Measurements from ENCODE around the gene SLC22A4.
A peak's percentile ranks its signal among the peaks of the same experiment; 100 is the strongest.

The SLC22A4 gene

GRCh38 chr5:132283423-132284043 is 10.7 kb upstream of the SLC22A4 start:
- peak; percentile 81 for TF ChIP-seq CTCF (IDR thresholded peaks at IDR 0.05; ENCODE audit: low read depth, low read length, missing control alignments)
- in situ Hi-C loops (cut with HindIII; ENCODE audit: low pct_ligation_motif_present, low sequenced_read_pairs), result no loop called here
- no peaks in the 10 kb centered on the region for H3K27me3 ChIP-seq (replicated peaks)
- no peaks in the 10 kb centered on the region for H3K36me3 ChIP-seq (replicated peaks)
- no peak overlapping the region for H3K27ac ChIP-seq
- H3K4me3 ChIP-seq (ENCODE audit: low read depth, low read length), result no peak overlapping the region
- DNase-seq, result peak; percentile 79

GRCh38 chr5:132289097-132289496 is 5.1 kb upstream of the SLC22A4 start:
- H3K27ac ChIP-seq, result no peak overlapping the region
- H3K36me3 ChIP-seq (replicated peaks), result no peaks in the 10 kb centered on the region
- in situ Hi-C loops (cut with HindIII; ENCODE audit: low pct_ligation_motif_present, low sequenced_read_pairs), result no loop called here
- no peak for TF ChIP-seq CTCF (IDR thresholded peaks at IDR 0.05; ENCODE audit: low read depth, low read length, missing control alignments)
- no peaks in the 10 kb centered on the region for H3K27me3 ChIP-seq (replicated peaks)
- no peak for DNase-seq
- H3K4me3 ChIP-seq (ENCODE audit: low read depth, low read length), result no peak overlapping the region

GRCh38 chr5:132291026-132291425 is 3.2 kb upstream of the SLC22A4 start:
- no peak overlapping the region for H3K27ac ChIP-seq
- DNase-seq, result no peak
- no peak overlapping the region for H3K4me3 ChIP-seq (ENCODE audit: low read depth, low read length)
- no peak for TF ChIP-seq CTCF (IDR thresholded peaks at IDR 0.05; ENCODE audit: low read depth, low read length, missing control alignments)
- no peaks in the 10 kb centered on the region for H3K36me3 ChIP-seq (replicated peaks)
- no peaks in the 10 kb centered on the region for H3K27me3 ChIP-seq (replicated peaks)
- in situ Hi-C loops (cut with HindIII; ENCODE audit: low pct_ligation_motif_present, low sequenced_read_pairs), result no loop called here

- in situ Hi-C loops (cut with HindIII; ENCODE audit: low pct_ligation_motif_present, low sequenced_read_pairs), result no loop called here
- TF ChIP-seq CTCF (IDR thresholded peaks at IDR 0.05; ENCODE audit: low read depth, low read length, missing control alignments), result peak; percentile 27
- H3K36me3 ChIP-seq (replicated peaks), result no peaks in the 10 kb centered on the region
These were observed 865 bp upstream of the SLC22A4 start for GRCh38 chr5:132293066-132293991.

GRCh38 chr5:132294728-132295504 is 722 bp downstream of the SLC22A4 start:
- DNase-seq, result peak; percentile 82
- no peak for TF ChIP-seq CTCF (IDR thresholded peaks at IDR 0.05; ENCODE audit: low read depth, low read length, missing control alignments)
- peak overlapping the region; percentile 94 for H3K27ac ChIP-seq
- peak overlapping the region; percentile 80 for H3K4me3 ChIP-seq (ENCODE audit: low read depth, low read length)
- in situ Hi-C loops (cut with HindIII; ENCODE audit: low pct_ligation_motif_present, low sequenced_read_pairs), result no loop called here
- H3K27me3 ChIP-seq (replicated peaks), result no peaks in the 10 kb centered on the region
- no peaks in the 10 kb centered on the region for H3K36me3 ChIP-seq (replicated peaks)

More at GRCh38 chr5:132293066-132293991, 865 bp upstream of the SLC22A4 start:
- Histone ChIP-seq H3K27ac (peak overlapping the region; percentile 94), H3K4me3 (ENCODE audit: low read depth, low read length) (peak overlapping the region; percentile 80), H3K27me3 (replicated peaks) (no peaks in the 10 kb centered on the region)
- peak; percentile 85 for DNase-seq
